Breast epithelium (tissue), 3 donors: ENCODE results near the gene CDK5R1.

ENCODE experiments used
- CTCF ChIP-seq, 3 donors: fragments of 450-650 bp; IDR thresholded peaks; one replicate each; pipeline ENCODE4 v1.5.1; 2016 to 2017; ENCODE audit warnings: antibody characterized with exemption in 3 of 3, mild to moderate bottlenecking in 3 of 3, moderate library complexity in 3 of 3
- POLR2A ChIP-seq: fragments of 450-650 bp; IDR thresholded peaks from one replicate; pipeline ENCODE4 v1.6.1; 2016; ENCODE audit warnings: antibody characterized with exemption, mild to moderate bottlenecking, moderate library complexity

DNA sequence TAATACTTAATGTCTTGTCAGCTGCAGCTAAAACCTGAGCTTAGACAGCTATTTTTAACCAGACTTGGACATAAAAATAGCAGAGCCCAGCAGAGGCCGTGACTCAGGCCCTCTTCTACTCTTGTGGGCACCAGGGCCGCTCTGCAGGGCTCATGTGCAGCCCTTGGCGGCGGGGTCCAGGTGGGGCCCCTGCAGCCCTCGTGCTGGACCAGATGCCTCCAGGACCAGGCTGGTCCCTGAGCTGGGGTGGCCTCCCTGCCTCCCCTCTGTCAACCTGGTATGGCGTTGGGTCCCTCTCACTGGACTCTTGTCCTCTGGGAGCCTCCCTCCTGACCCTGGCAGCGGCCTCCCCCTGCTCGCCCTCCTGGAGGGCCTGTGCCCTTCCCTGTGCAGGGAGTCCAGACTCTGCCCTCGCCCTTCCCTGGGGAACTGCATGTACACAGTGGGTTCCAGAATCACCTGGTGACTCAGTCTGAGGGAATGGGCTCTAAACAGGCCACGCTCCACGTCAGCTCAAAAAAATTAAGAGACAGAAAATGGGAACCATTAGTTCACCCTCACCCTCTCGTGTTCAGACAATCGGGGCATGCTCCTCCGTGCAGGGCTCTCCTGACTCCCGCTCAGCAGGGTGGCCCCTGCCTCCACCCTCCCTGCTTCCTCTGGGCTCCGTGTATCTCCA, 9.7 kb downstream of the CDK5R1 start:
- TF ChIP-seq CTCF (IDR thresholded peaks at IDR 0.05) (no peak), POLR2A (no peak)
